ENCODE measurements around the gene PIPOX.
"Not testable (repeated sequence)": the region's sequence is repeated elsewhere in the genome, so short reads cannot be mapped to it uniquely, and the experiment has no call there.

Gene PIPOX

GRCh38 chr17:29085223-29085622 lies 42.3 kb downstream of the PIPOX start:
- no peak for TF ChIP-seq CTCF (conservative IDR thresholded peaks at IDR 0.05; ENCODE audit: low read length)
- H3K4me3 ChIP-seq (ENCODE audit: low read length), result no peak overlapping the region
- no peak for DNase-seq (ENCODE audit: low read depth)

- no peak overlapping the region for H3K4me3 ChIP-seq (ENCODE audit: low read length)
- TF ChIP-seq CTCF (conservative IDR thresholded peaks at IDR 0.05; ENCODE audit: low read length), result no peak
- no peak for DNase-seq (ENCODE audit: low read depth)
These were observed 43.8 kb downstream of the PIPOX start for GRCh38 chr17:29086628-29087332.

- H3K4me3 ChIP-seq (ENCODE audit: low read length); DNase-seq (ENCODE audit: low read depth): not testable (repeated sequence)
These were observed 45.8 kb downstream of the PIPOX start for GRCh38 chr17:29088782-29089181.

- no peak for DNase-seq (ENCODE audit: low read depth)
- no peak overlapping the region for H3K4me3 ChIP-seq (ENCODE audit: low read length)
- no peak for TF ChIP-seq CTCF (conservative IDR thresholded peaks at IDR 0.05; ENCODE audit: low read length)
These were observed 46.7 kb downstream of the PIPOX start for GRCh38 chr17:29089601-29090044.

GRCh38 chr17:29090108-29090507 lies 47.2 kb downstream of the PIPOX start:
- no peak for TF ChIP-seq CTCF (conservative IDR thresholded peaks at IDR 0.05; ENCODE audit: low read length)
- H3K4me3 ChIP-seq (ENCODE audit: low read length), result no peak overlapping the region
- DNase-seq (ENCODE audit: low read depth), result no peak

- DNase-seq (ENCODE audit: low read depth), result no peak
- no peak for TF ChIP-seq CTCF (conservative IDR thresholded peaks at IDR 0.05; ENCODE audit: low read length)
These were observed 48.0 kb downstream of the PIPOX start for GRCh38 chr17:29090750-29091605.

GRCh38 chr17:29091606-29092289 lies 48.8 kb downstream of the PIPOX start:
- DNase-seq (ENCODE audit: low read depth), result no peak
- no peak overlapping the region for H3K4me3 ChIP-seq (ENCODE audit: low read length)
- no peak for TF ChIP-seq CTCF (conservative IDR thresholded peaks at IDR 0.05; ENCODE audit: low read length)

More at GRCh38 chr17:29090750-29091605, 48.0 kb downstream of the PIPOX start:
- no peak overlapping the region for H3K4me3 ChIP-seq (ENCODE audit: low read length)

Data from AG10803 (cell line).